GM18858 (cell line): ENCODE data around the gene SERPINA9.
"Not testable (repeated sequence)": the region's sequence is repeated elsewhere in the genome, so short reads cannot be mapped to it uniquely, and the experiment has no call there.

Experiments
- ATAC-seq: cut with Tn5 transposase; IDR thresholded peaks from one replicate; pipeline ENCODE4 v1.9.1; 2021; ENCODE audit not compliant: unreplicated experiment

Gene SERPINA9

DNA sequence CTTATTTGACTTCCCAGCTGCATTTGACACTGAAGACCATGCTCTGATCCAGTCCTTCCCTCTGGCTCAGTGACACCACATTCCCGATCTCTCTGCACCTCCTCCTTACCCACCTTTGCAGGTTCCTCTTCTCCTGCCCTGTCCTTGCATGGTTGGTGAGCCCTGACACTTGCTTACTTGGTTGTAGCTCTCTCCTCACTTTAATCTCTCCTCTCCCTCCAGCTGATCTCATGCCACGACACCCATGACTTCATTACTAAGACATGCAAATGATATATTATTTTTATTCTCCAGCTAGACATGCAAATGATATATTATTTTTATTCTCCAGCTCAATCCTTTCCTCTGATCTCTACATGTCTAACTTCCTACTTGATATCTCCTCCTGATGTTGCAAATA is at the start of gene SERPINA9:
Gene SERPINA9, minus strand, starts transcription at position 175 of the 400 bp plus-strand sequence. CDS start 6,357 bp downstream, outside the sequence.
- no peak for ATAC-seq

DNA sequence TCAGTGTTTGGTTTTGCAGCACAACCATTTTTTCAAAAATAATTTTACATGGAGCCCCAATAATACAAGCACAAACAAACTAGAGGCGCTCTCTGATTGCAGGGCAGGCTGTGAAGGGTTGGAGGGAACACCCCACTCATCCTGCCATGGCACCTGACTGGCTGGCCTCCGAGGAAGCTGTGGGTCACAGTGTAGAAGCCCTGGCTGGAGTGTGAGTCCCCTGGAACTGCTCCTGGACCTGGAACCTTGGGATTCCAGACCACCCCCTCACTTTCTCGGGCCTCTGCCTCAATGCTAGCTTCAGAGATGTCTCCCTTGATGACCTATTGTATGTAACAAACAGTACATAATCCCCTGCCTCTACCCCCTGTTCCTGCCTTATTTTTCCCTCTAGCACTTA is 48.1 kb upstream of the SERPINA9 start:
- ATAC-seq, result no peak

DNA sequence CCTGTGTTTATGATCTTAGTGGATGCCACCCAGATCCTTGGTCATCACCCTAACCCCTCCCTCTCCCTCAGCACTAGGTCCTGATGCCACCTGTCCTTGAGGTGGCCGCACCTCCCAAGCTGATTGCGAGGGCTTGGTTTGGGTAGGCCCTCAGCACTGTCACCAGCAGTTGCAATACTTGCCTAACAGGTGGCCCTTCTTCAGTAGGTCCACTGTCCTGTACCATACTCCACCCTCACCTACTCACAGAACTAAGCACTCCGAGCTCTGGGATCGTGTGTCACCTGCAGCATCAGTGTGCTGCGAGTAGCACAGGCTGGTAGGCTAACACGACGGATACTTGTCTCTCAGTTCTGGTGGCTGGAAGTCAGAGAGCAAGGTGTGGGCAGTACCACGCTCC is 47.3 kb upstream of the SERPINA9 start:
- ATAC-seq, result no peak

DNA sequence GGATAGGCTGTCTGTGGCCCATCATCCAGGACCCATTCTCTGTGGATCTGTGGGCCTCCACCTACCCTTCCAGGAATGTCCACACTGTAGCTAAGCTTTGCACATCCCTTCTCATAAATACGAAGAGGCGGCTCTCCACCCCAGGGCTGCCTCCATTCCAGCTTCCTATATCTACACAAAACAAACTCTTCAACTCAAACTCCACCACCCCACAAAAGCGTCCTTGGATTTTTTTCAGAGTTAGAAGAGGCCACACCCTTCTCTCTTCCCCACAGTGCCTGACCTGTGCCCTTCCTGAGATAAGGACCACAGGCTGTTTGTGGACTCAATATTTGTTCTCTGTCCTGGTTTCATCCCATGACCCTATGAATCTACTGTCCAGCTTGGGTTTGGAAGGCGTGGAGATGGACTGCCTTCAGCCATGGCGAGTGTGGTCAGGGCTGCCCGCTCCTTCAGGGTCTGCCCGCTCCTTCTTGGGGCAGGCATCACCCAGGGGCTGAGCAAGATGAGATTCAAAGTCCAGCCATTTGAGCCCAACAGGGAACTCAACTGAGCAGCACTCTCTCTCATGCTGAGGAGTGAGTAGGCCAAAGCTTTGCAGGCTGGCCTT is 46.2 kb upstream of the SERPINA9 start:
- no peak for ATAC-seq

GRCh38 chr14:94521375-94522114 is 45.5 kb upstream of the SERPINA9 start:
- ATAC-seq, result no peak

- no peak for ATAC-seq
These were observed 41.8 kb upstream of the SERPINA9 start for GRCh38 chr14:94517641-94518257.

DNA sequence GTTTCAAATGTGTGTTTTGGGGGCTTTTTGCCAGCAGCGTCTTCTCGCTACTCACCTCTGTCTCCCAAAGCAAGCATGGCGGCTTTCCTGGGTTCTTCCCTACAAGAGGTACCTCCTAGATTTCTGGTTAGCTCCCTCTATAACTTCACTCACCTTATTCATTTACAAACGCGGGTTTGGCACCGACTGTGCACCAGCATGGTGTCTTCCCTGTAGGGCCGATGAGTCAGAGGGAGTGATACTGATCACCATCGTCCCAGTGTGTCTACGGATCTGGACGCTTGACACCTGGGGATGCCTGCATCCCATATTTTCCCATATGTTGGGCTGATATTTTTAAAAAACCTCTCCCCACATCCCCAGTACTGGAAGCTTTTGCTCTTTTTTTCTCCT is 41.2 kb upstream of the SERPINA9 start:
- ATAC-seq, result no peak

GRCh38 chr14:94515856-94516255 is 39.9 kb upstream of the SERPINA9 start:
- ATAC-seq, result no peak

DNA sequence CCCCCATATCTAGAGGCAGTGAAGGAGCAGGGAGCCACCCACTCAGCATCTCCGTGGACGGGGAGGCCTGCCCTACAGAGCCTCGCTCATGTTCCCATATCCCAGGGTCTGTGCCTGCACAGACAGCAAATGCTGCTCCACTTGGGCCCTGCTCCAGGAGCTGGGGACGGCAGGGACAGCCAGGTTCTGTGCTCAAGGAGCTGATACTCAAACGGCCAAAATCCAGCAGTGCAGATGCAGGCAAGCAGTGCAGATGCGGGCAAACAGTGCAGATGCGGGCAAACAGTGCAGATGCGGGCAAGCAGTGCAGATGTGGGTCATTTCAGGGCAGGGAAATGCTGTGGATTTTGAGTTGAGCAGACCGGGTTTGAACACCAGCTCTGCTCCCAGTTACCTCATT is 39.4 kb upstream of the SERPINA9 start:
- ATAC-seq, result no peak

DNA sequence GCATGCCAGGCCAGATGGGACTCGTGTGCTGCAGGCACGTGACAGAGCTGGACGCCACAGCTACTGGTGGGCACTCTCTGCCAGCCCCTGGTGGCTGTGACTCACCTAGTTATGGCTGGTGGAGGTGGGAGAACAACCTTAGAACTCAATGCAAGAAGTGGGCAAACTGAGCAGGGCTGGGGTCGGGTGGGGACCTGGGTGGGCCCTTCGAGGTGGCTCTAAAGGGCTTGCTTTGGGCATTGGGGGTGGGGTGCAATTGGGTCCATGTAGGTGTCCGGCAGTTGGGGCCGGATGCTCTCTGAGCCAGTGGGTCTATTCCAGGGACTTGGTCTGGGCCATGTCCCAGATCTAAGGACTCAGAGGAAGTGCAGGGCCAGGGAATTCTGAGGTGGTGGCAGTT is 38.4 kb upstream of the SERPINA9 start:
- no peak for ATAC-seq

- ATAC-seq, result not testable (repeated sequence)
These were observed 34.5 kb upstream of the SERPINA9 start for GRCh38 chr14:94510481-94510880.

DNA sequence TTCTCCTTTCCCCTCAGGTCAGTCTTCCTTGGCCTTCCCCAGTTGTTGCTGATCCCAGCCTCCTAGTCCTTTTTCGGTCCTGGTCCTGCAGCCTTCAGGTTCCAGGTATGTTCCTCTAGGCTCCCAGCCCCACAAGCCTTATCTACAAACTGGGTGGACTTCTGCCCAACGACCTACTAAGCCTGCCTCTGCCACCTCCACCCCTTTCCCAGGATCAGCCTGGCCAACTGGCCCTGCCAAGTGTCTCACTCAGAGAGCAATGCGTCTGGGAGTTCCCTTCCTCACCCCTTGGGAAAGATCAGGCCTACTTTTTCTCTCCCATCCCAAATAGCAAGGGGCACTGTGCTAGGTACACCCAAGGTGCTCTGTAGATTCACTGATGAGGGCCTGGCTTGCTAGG is 33.4 kb upstream of the SERPINA9 start, which contains the start of gene SERPINA12:
Gene SERPINA12, minus strand, starts transcription at position 114 of the 400 bp plus-strand sequence. CDS start 11,072 bp downstream, outside the sequence.
- no peak for ATAC-seq

GRCh38 chr14:94505641-94506040 is 29.6 kb upstream of the SERPINA9 start:
- no peak for ATAC-seq

GRCh38 chr14:94505206-94505605 is 29.2 kb upstream of the SERPINA9 start:
- ATAC-seq, result no peak

GRCh38 chr14:94501588-94502516 is 25.9 kb upstream of the SERPINA9 start:
- ATAC-seq, result no peak

- no peak for ATAC-seq
These were observed 24.3 kb upstream of the SERPINA9 start for GRCh38 chr14:94500264-94500663.

GRCh38 chr14:94499673-94500072 is 23.7 kb upstream of the SERPINA9 start:
- no peak for ATAC-seq

GRCh38 chr14:94498215-94498614 is 22.2 kb upstream of the SERPINA9 start:
- ATAC-seq, result no peak

DNA sequence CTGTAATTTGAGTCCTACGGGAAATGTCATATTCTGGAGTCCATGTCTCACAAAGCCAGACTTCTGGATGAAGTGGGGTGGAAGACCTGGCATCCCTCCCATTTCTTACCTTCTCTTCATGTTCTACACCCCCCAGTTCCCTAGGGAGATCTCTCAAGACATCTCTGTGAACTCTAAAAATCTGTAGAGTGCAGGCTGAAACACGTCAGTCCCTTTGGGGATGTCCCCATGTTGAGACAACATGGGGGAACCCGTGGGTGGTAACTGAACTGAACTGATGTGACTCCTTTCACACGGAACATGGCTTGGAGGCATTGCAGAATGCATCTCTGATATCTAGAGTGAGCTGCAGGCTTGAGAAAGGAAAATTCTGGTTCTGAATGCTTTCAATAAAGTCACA is 18.1 kb upstream of the SERPINA9 start:
- ATAC-seq, result no peak

DNA sequence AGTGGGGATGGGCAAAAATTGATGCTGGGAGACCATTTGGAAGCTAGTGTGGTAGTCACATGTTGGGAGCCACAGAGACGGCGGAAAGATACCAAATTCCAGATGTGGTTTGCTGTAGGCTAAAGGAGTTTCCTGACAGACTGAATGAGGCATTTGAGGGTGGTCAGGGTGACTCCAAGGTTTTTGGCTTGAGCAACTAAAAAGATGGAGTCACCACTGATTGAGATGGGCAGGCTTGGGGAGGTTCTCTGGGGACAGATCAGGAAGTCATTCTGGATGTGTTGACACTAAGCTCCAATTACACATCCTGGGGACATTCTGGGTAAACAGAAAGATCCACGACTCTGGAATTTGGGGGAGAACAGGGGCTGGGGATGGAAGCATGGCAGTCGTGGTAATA is 15.5 kb upstream of the SERPINA9 start:
- ATAC-seq, result no peak

GRCh38 chr14:94489336-94489735 is 13.3 kb upstream of the SERPINA9 start:
- ATAC-seq, result no peak
